ENCODE results near the gene CDH4. TPM values are rescaled to one million over a fixed set of nuclear protein-coding genes. Genes with fewer than 3 reads are reported as not detected.
A peak's percentile ranks its signal among the peaks of the same experiment; 100 is the strongest.

CDH4 gene
- total and polyA plus RNA-seq, 2 of the 8 experiments (the other 6 are each of a cell fraction or from before 2014, with no cell fraction given), result 4.3 to 7.9 TPM

- Histone ChIP-seq H3K4me2 (ENCODE audit: insufficient read depth in 1 of 2, low read depth in 2 of 2, low read length in 2 of 2) (no peak overlapping the region), H2BK120ac (replicated peaks; ENCODE audit: low read depth, low read length) (no peak overlapping the region), H3K56ac (replicated peaks; ENCODE audit: insufficient read length, low read depth, low read length) (no peak overlapping the region), H4K5ac (ENCODE audit: insufficient read length, low read depth, low read length) (no peak overlapping the region), H3K79me1 (ENCODE audit: low read depth, low read length) (no peaks in the 10 kb centered on the region), H3K23ac (ENCODE audit: insufficient read length) (no peak overlapping the region), H3K9ac (replicated peaks in 1 of 4; ENCODE audit: extremely low read depth in 1 of 4, low read depth in 3 of 4, low read length in 3 of 4) (no peak overlapping the region), H3K23me2 (ENCODE audit: low read depth, low read length) (no peaks in the 10 kb centered on the region), H3K27ac (ENCODE audit: low read depth, low read length) (no peak overlapping the region), H2BK12ac (ENCODE audit: low read depth, low read length) (no peak overlapping the region), H2BK15ac (ENCODE audit: low read length) (no peak overlapping the region), H3K4ac (replicated peaks; ENCODE audit: insufficient read length, low read depth, low read length) (no peak overlapping the region), H4K8ac (ENCODE audit: extremely low read depth, insufficient read depth, low read length) (no peak overlapping the region; the same call in 1 of the 2 replicates), H3K36me3 (ENCODE audit: control insufficient read depth in 2 of 4, insufficient read depth in 4 of 4, low read length in 3 of 4) (no peaks in the 10 kb centered on the region), H3K9me3 (ENCODE audit: insufficient read depth in 2 of 2, low read depth in 1 of 2, low read length in 1 of 2) (no peaks in the 10 kb centered on the region; a peak in 1 of 4 replicates), H2BK5ac (ENCODE audit: low read depth, low read length) (no peak overlapping the region), H3K18ac (ENCODE audit: extremely low read depth, low read length) (no peak overlapping the region), H4K91ac (replicated peaks; ENCODE audit: insufficient read length, low read length) (no peak overlapping the region), H2BK20ac (ENCODE audit: low read length) (no peak overlapping the region), H2AFZ (ENCODE audit: low read length) (no peak overlapping the region), H3K4me3 (ENCODE audit: extremely low read depth in 1 of 4, insufficient read depth in 2 of 4, low read depth in 3 of 4, low read length in 4 of 4) (no peak overlapping the region), H4K20me1 (replicated peaks in 1 of 2; ENCODE audit: control insufficient read depth in 1 of 2, insufficient read depth in 2 of 2, low read length in 2 of 2) (peaks cover 0 to 2% of the 10 kb centered on the region in 2 experiments), H3K14ac (ENCODE audit: insufficient read length) (no peak overlapping the region), H3K79me2 (ENCODE audit: control insufficient read depth in 1 of 2, insufficient read depth in 2 of 2, low read length in 2 of 2) (no peaks in the 10 kb centered on the region), H2AK5ac (ENCODE audit: low read depth, low read length) (no peak overlapping the region), H3K4me1 (replicated peaks in 1 of 4; ENCODE audit: control insufficient read depth in 3 of 4, insufficient read depth in 4 of 4, low read length in 3 of 4) (no peaks in the 10 kb centered on the region), H3K27me3 (replicated peaks in 1 of 4; ENCODE audit: control insufficient read depth in 3 of 4, extremely low read depth in 1 of 4, insufficient read depth in 3 of 4, low read length in 3 of 4) (peaks cover 0 to 2% (median 0%) of the 10 kb centered on the region in 4 experiments; a peak in 1 of 7 replicates)
- CTCF ChIA-PET (ENCODE audit: partially characterized antibody), result interaction anchor here (0.8 kb wide), 1 partner anchor 15 kb away, joined by 3 read pairs; no protein-coding TSS in a partner anchor
- FAIRE-seq (no peak), DNase-seq (ENCODE audit: low read depth in 1 of 2, low spot score in 2 of 2) (peak in 1 of 2 experiments; percentile 35)
- POLR2A ChIA-PET (ENCODE audit: partially characterized antibody), result interaction anchor here (0.7 to 1.6 kb wide), 3 partner anchors 9 to 229 kb away, joined by 3 read pairs; no protein-coding TSS in a partner anchor
- WGBS, 2 experiments (ENCODE audit: extremely low coverage in 1 of 2, insufficient coverage in 1 of 2, insufficient read length in 1 of 2, insufficient replicate concordance in 2 of 2, low coverage in 1 of 2, low lambda C conversion rate in 2 of 2, missing lambda C conversion rate in 1 of 2), result 90% methylated on average over 14 of the region's 21 CpGs; no CpG with 5 or more reads in 1 of the 2 experiments
- TF ChIP-seq CTCF (IDR thresholded peaks at IDR 0.05; ENCODE audit: control extremely low read depth in 1 of 3, insufficient read depth in 1 of 3, low read depth in 1 of 3, low read length in 3 of 3), result no peak
- TF ChIP-seq GABPA (IDR thresholded peaks at IDR 0.05; ENCODE audit: borderline replicate concordance, insufficient read depth, low read length), result no peak
- no peak for TF ChIP-seq MAX (IDR thresholded peaks at IDR 0.05)
- no peak for TF ChIP-seq HDAC2 (IDR thresholded peaks at IDR 0.05; ENCODE audit: borderline replicate concordance in 1 of 2, low read depth in 2 of 2, low read length in 2 of 2)
- TF ChIP-seq FOSL1 (IDR thresholded peaks at IDR 0.05; ENCODE audit: insufficient read depth, low read depth, low read length), result no peak
- TF ChIP-seq CBX8 (IDR thresholded peaks at IDR 0.05; ENCODE audit: borderline replicate concordance, low read depth, low read length), result no peak
- no peak for TF ChIP-seq ATF2 (IDR thresholded peaks at IDR 0.05; ENCODE audit: low read length)
Measured at GRCh38 chr20:61927193-61927825, 675.2 kb downstream of the CDH4 start.

Measured in H1 (cell line).